WI38 (cell line): Measurements from ENCODE around the gene UBTF.
A peak's percentile ranks its signal among the peaks of the same experiment; 100 is the strongest.

Experiments
- H3K4me3 ChIP-seq: 2 replicates; pipeline ENCODE4 v1.5.1; 2011; ENCODE audit warnings: low read depth, mild to moderate bottlenecking, control low read depth, low read length
- TF ChIP-seq, protein P1 (sequence below): IDR thresholded peaks from 2 replicates; pipeline ENCODE4 v1.5.1; 2012; ENCODE audit warnings: low read depth, mild to moderate bottlenecking, control low read depth, low read length

UBTF gene

GRCh38 chr17:44212507-44213402 is 6.7 kb downstream of the UBTF start:
- TF ChIP-seq, protein P1, sequence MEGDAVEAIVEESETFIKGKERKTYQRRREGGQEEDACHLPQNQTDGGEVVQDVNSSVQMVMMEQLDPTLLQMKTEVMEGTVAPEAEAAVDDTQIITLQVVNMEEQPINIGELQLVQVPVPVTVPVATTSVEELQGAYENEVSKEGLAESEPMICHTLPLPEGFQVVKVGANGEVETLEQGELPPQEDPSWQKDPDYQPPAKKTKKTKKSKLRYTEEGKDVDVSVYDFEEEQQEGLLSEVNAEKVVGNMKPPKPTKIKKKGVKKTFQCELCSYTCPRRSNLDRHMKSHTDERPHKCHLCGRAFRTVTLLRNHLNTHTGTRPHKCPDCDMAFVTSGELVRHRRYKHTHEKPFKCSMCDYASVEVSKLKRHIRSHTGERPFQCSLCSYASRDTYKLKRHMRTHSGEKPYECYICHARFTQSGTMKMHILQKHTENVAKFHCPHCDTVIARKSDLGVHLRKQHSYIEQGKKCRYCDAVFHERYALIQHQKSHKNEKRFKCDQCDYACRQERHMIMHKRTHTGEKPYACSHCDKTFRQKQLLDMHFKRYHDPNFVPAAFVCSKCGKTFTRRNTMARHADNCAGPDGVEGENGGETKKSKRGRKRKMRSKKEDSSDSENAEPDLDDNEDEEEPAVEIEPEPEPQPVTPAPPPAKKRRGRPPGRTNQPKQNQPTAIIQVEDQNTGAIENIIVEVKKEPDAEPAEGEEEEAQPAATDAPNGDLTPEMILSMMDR: no peak
- H3K4me3 ChIP-seq: no peak overlapping the region

DNA sequence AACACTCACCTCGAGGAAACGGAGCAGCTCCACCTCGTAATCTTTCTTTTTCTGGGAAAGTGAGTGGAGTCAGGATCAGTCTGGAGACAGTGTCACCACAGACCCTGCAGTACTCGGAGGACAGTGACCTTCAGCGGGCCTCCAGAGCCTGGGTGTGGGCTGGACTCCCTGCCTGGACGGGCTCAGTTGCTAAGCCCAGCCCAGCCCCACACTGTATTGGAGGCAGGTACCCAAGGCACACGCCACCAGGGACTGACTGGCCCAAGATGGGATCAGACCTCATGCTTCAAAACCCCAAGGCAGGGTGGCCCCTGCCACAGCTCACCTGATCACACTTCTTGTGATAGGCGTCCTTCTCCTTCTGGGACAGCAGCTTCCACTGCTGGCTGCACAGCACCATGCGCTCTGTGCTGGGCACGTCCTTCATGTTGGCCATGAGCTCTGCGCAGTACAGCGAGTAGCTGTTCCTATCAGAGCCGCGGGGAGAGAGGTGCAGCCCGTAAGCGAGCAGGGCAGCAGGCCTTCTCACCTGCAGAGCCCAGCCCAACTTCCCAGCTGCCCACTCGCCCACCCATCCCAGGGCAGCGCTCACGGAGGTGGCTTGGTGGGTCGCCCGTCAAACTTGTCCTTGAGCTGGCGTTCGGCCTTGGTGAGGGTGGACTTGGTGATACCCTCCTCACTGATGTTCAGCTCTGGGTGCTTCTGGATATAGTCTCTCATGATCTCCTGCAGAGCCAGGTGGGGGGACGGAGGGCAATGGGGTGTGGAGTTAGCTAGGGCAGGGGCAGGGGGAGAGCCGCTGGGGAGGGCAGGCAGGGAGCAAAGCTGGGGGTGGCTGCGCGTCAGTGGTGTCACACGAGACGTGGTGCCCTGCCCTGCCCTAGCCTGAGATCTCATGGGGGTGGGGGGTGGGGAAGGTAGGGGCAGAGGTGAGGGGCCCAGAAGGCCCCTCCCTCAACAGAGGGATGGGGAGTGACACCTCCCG is 7.9 kb downstream of the UBTF start:
- H3K4me3 ChIP-seq: no peak overlapping the region
- TF ChIP-seq, protein P1: no peak

GRCh38 chr17:44210342-44211192 is 8.9 kb downstream of the UBTF start:
- TF ChIP-seq, protein P1: peak; percentile 98
- H3K4me3 ChIP-seq: no peak overlapping the region

DNA sequence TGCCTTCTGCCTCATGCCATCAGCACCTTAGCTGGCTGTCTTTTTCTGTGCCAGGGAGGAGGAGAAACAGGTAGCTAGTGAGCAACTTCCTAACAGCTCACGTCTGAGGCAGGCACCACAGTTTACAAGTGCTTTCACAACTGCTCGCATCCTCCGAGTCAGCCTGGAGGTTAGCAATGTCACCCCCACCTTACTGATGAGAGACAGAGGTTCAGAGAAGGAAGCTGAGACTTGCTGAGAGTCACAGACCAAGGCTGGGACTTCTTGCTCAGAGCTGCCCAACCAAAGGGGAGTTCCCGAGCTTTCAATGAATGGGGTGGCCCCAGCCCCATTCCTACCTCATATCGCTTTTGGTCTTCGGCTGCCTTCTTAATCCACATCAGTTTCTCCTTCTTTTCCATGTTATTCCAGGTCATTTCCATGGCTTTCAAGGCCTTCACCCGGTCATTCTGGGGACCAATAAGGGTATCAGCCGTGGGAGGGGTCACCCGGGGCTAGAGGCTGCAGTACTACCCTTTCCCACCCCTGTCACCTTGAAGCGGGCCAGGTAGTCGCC is 9.6 kb downstream of the UBTF start:
- TF ChIP-seq, protein P1: no peak
- H3K4me3 ChIP-seq: no peak overlapping the region

- H3K4me3 ChIP-seq: no peak overlapping the region
- TF ChIP-seq, protein P1: no peak
These were observed 11.7 kb downstream of the UBTF start for GRCh38 chr17:44207743-44208142.

DNA sequence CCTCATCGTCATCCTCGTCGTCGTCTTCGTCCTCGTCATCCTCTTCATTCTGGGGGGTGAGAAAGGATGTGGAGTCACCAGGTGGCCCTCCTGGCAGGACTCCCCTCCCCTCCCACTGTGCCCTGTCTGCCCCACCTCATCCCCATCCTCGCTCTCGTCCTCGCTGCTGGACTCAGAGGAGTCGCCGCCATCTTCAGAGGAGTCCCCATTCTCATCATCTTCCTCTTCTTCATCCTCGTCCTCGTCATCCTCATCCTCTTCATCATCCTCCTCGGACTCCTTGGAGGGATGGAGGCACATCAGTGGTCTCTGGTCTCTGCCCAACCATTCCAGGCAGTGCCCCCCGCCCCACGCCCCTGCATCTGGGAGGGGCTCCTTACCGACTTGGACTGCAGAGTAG is 12.2 kb downstream of the UBTF start:
- H3K4me3 ChIP-seq: no peak overlapping the region
- TF ChIP-seq, protein P1: no peak
